A204.1 (cell line): Measurements from ENCODE around the gene E2F6.

ENCODE experiments used
- FAIRE-seq: peaks from 2 replicates; lab custom pipeline; 2012; peaks lifted over from hg19 to GRCh38; lab: Jason Lieb, UNC

The E2F6 gene

GRCh38 chr2:11456251-11456650 is 9.7 kb downstream of the E2F6 start:
- no peak for FAIRE-seq

GRCh38 chr2:11454824-11455223 is 11.1 kb downstream of the E2F6 start:
- FAIRE-seq = no peak

- FAIRE-seq = no peak
Measured at GRCh38 chr2:11450791-11451190, 15.2 kb downstream of the E2F6 start.

- no peak for FAIRE-seq
Measured at GRCh38 chr2:11446733-11447248, 19.2 kb downstream of the E2F6 start.

GRCh38 chr2:11444737-11445136 is 21.2 kb downstream of the E2F6 start:
- no peak for FAIRE-seq

GRCh38 chr2:11438555-11439080 is 27.3 kb downstream of the E2F6 start:
- FAIRE-seq = no peak

- FAIRE-seq = no peak
Measured at GRCh38 chr2:11437602-11438001, 28.4 kb downstream of the E2F6 start.

- FAIRE-seq = no peak
Measured at GRCh38 chr2:11435036-11435435, 30.9 kb downstream of the E2F6 start.

- no peak for FAIRE-seq
Measured at GRCh38 chr2:11434443-11434842, 31.5 kb downstream of the E2F6 start.

GRCh38 chr2:11433822-11434221 is 32.1 kb downstream of the E2F6 start:
- FAIRE-seq = no peak

- FAIRE-seq = no peak
Measured at GRCh38 chr2:11430729-11431128, 35.2 kb downstream of the E2F6 start.

- no peak for FAIRE-seq
Measured at GRCh38 chr2:11427224-11427623, 38.7 kb downstream of the E2F6 start.

GRCh38 chr2:11422901-11423435 is 43.0 kb downstream of the E2F6 start:
- FAIRE-seq = no peak

- FAIRE-seq = no peak
Measured at GRCh38 chr2:11422491-11422865, 43.5 kb downstream of the E2F6 start.

- FAIRE-seq = no peak
Measured at GRCh38 chr2:11421863-11422490, 44.0 kb downstream of the E2F6 start.

GRCh38 chr2:11420671-11421070 is 45.3 kb downstream of the E2F6 start:
- FAIRE-seq = no peak

- FAIRE-seq = no peak
Measured at GRCh38 chr2:11420190-11420589, 45.8 kb downstream of the E2F6 start.

GRCh38 chr2:11419781-11420180 is 46.2 kb downstream of the E2F6 start:
- no peak for FAIRE-seq

- no peak for FAIRE-seq
Measured at GRCh38 chr2:11417946-11418585, 47.9 kb downstream of the E2F6 start.

- FAIRE-seq = no peak
Measured at GRCh38 chr2:11416931-11417330, 49.0 kb downstream of the E2F6 start.

- no peak for FAIRE-seq
Measured at GRCh38 chr2:11416186-11416585, 49.8 kb downstream of the E2F6 start.

- no peak for FAIRE-seq
Measured at GRCh38 chr2:11414372-11415124, 51.4 kb downstream of the E2F6 start.

- no peak for FAIRE-seq
Measured at GRCh38 chr2:11412449-11412810, 53.5 kb downstream of the E2F6 start.
